NCI-H2171 treated with DMSO at 0.1 percent for 48 hours (cell line): Measurements from ENCODE around the gene TTLL8.

ENCODE experiments used
- DNase-seq: peaks from one replicate; lab custom pipeline; 2025; lab: John Stamatoyannopoulos, UW

TTLL8 gene

GRCh38 chr22:50017701-50018224 is 40.3 kb downstream of the TTLL8 start:
- no peak for DNase-seq

- DNase-seq = no peak
Observed at GRCh38 chr22:50016988-50017700, 41.0 kb downstream of the TTLL8 start.

- no peak for DNase-seq
Observed at GRCh38 chr22:50016308-50016987, 41.6 kb downstream of the TTLL8 start.

- no peak for DNase-seq
Observed at GRCh38 chr22:50015451-50016307, 42.4 kb downstream of the TTLL8 start.

GRCh38 chr22:50014655-50015401 is 43.3 kb downstream of the TTLL8 start:
- DNase-seq = no peak

GRCh38 chr22:50014053-50014501 is 44.0 kb downstream of the TTLL8 start:
- no peak for DNase-seq

- DNase-seq = no peak
Observed at GRCh38 chr22:50012211-50013181, 45.6 kb downstream of the TTLL8 start, which contains the start of gene IL17REL. IL17REL (minus strand) TSS chr22:50012765; CDS start chr22:50012646, 119 bp downstream.

- no peak for DNase-seq
Observed at GRCh38 chr22:50011447-50012210, 46.5 kb downstream of the TTLL8 start.

GRCh38 chr22:50010676-50011446 is 47.2 kb downstream of the TTLL8 start:
- DNase-seq = no peak

GRCh38 chr22:50009765-50010675 is 48.1 kb downstream of the TTLL8 start:
- no peak for DNase-seq

GRCh38 chr22:50009251-50009650 is 48.8 kb downstream of the TTLL8 start:
- no peak for DNase-seq

- no peak for DNase-seq
Observed at GRCh38 chr22:50008151-50009040, 49.7 kb downstream of the TTLL8 start.

GRCh38 chr22:50007057-50007511 is 51.0 kb downstream of the TTLL8 start:
- DNase-seq = no peak

- no peak for DNase-seq
Observed at GRCh38 chr22:50004918-50005317, 53.2 kb downstream of the TTLL8 start.

GRCh38 chr22:50002791-50003190 is 55.3 kb downstream of the TTLL8 start:
- DNase-seq = no peak

GRCh38 chr22:50001388-50002231 is 56.5 kb downstream of the TTLL8 start:
- peak; percentile 78 for DNase-seq
